NCI-H1105 treated with DMSO at 0.1 percent for 48 hours (cell line): ENCODE data around the gene PCDH12.
A peak's percentile ranks its signal among the peaks of the same experiment; 100 is the strongest.

ENCODE experiments used
- DNase-seq: peaks from one replicate; lab custom pipeline; 2025; lab: John Stamatoyannopoulos, UW

The PCDH12 gene

DNA sequence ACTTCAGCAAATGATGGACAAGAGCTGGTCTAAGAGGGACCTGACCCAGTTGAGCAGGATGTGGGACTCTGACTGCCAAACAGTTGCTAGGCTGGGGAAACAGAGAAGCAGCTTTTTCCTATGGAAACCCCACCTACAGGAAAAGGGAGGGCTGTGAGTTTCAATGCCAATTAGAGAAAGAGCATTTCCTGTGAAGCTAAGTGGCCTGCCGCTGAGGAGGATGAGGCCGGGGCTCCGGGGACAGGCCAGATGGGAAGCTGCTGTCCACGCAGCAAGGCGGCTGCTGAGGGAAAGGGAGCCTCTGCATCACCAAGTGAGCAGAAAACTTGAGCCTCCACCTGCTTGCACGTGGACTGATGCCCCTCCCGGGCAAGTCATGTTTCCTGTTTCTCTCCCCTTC, at the start of gene PCDH12:
PCDH12 (minus strand) TSS at position 90 of the 400 bp plus-strand sequence. CDS start 351 bp downstream, outside the sequence.
- DNase-seq, result no peak

GRCh38 chr5:142007237-142007544, 49.2 kb upstream of the PCDH12 start:
- no peak for DNase-seq

DNA sequence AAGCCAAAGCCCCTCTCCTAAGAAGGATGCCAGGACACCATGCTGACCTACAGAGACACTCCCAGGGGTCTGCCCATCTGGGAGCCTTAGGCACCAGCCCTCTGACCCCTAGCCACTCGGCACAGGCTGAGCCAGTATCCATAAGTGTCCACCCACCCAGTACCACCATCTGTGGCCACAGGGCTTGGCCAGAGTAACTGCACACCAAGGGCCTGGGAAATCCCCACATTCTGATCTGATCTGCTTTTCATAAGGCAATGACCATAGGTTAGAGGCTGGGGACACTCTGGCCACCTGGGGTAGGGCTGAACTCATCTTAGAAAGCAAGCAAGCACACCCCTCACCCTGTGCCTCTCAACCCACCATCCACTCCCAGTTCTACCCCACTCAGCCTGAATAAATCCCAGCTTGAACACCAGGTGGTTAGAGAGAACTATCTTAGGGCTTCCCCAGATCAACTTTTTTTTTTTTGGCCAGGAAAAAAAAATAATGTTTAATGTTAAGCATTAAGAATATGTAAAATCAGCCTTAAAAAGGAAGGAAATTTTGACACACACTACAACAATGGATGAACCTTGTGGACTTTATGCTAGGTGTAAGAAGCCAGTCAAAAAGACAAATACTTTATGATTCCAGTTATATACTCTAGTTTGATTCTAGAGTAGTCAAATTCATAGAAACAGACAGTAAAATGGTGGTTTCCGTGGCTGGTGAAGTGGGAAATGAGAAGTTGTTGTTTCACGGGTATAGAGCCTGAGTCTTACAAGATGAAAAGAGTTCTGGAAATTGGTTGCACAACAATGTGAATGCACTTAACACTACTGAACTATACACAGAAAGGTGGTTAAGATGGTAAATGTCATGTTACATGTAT, 48.6 kb upstream of the PCDH12 start:
- DNase-seq, result no peak

GRCh38 chr5:142003266-142003800, 45.3 kb upstream of the PCDH12 start:
- DNase-seq, result no peak

GRCh38 chr5:142000704-142001484, 42.9 kb upstream of the PCDH12 start:
- peak; percentile 3 for DNase-seq

DNA sequence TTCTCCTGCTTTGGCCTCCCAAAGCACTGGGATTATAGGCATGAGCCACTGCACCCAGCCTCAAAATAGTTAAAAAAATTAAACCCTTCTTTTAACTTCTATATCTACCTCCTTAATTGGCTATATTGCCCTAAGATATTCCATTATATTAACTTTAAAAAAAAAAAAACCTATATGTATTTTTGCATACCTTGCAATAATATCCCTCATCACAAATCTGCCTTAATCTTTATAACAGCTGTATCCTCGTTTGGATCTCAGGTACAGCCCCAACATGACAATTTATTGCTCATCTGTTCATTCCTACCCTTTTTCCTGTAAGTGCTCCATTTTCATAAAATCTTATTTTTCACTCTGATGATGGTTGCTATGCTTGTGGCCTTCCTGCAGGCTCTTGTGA, 42.2 kb upstream of the PCDH12 start:
- no peak for DNase-seq

DNA sequence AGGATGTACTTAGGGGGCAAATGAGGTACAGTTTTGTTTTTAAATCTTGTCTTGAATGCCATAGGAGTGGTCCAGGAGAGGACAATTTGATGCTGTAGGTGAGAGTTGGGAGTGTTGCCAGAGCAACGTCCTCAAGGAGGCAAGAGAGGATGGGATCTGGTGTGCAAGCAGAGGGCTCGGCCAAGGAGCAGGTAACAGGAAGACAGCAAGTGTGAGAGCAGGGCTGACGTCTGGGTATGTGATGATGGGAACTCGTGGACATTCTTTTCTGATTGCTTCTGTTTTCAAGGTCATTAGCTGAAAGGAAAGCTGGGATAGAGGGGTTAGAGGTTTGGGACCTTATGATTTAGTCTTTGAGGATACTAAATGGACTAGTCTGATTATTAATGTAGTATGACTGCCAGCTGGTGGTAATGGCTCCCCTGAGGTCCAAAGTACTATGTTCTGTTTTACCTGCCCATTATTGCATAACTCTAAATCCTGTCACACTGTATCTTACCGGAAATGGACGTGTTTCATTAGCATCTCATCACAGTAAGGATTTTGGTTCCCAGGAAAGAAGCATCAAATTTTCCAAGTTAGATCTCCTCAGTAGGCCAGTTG, 39.5 kb upstream of the PCDH12 start:
- no peak for DNase-seq

DNA sequence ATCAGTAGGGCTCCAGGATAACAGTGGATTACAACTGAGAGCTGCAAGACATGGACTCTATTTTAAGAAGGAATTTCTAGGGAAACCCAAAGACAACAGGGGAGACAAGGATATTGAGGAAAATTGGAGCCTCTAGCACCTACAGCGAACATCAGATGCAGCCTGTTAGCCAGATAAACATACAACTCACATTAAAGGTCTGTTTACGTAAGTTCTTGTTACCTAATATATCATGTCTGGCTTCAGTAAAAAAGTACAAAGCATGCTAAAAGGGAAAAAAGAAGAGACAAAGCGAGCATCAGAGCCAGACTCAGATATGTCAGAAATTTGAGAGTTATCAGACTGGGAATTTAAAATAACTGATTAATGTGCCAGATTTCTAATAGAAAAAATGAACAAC, 37.7 kb upstream of the PCDH12 start:
- no peak for DNase-seq

DNA sequence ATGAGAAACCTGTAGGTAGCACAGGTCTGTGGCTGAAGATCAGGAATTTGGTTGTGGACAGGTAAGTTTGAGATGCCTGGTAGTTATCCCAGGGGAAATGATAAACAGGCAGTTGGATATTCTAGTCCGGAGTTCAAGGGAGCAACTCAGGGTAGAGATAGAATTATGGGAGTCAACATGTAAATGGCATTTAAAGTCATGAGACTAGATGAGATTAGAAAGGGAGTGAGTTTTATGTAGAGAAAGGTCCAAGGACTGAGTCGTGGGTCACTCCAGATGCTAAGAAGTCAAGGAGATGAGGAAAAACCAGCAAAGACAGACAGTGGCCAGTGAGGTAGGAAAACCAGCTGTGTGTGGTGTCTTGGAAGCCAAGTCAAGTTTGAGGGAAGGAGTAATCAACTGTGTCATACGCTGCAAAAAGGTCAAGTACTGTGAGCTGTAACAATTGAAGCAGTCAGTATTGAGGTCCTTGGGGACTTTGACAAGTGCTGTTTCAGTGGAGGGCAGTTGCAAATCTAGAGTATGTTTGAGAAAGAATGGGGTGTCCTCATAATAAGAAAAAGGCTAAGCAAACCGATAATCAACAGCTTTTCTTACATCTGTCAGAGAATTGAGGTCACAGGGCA, 36.6 kb upstream of the PCDH12 start:
- no peak for DNase-seq

DNA sequence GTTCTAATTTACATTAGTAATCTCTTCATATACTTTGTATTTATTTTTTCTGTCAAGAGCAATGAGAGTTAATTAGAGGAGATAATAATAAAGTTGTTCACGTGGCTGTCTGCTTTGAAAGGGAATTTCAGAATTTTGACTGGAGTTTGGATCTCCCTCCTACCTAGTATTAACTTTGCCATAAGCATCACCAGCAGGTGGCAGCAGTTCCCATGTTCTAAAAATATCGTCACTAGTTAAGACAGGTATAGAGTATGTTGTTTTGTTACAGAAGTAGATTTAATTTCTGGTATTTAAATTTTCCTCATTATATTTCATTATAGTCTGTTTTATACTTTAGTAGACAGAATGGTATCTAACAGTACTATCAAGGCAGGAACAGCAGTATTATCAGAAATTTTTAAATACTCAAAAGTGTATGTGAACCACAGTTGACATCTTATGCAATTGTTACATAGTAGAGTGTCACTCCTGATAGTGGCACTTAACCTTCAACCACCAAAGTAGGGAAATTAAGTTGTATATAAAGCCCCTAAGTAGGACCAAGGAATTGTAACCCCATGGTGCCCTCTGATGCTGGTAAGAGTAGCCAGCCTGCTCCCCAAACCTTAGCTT, 34.5 kb upstream of the PCDH12 start:
- peak; percentile 43 for DNase-seq

DNA sequence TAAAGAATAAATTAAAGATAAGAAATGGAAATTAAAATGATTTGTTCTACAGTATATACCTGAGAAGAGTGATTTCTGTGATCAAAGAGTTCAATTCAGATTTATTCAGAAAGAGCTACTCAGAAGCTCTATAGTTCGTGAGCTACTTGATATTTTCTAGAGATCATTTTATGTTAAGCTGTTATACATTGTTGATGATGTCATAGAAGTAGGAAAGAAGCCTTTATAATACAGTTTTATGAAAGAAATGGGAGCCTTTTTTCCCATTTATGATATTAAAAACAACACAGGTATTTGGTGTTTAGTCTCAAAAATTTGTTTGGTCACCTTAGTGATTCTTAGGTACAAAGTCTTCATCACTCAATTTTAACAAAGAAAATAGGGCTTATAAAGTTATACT, 31.7 kb upstream of the PCDH12 start:
- no peak for DNase-seq

GRCh38 chr5:141986072-141986471, 28.1 kb upstream of the PCDH12 start:
- no peak for DNase-seq

DNA sequence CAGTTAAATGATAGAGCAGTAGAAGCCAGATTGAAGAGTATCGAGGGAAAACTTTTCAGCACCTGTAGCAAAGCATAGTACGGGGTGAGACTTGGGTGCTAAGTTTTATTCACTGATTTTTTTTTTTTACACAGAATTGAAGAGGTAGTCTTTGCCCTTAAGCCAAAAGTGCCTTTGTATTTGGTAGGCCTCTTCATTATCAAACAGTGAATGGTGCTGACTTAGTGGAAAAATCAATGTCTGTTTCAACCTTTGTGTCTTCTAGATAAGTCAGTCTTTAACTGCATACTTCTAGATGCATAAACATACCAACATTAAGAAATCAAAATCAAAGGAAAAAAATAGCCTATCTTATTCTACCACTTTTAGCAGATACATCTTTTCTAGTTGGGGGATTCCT, 24.6 kb upstream of the PCDH12 start:
- DNase-seq, result no peak

DNA sequence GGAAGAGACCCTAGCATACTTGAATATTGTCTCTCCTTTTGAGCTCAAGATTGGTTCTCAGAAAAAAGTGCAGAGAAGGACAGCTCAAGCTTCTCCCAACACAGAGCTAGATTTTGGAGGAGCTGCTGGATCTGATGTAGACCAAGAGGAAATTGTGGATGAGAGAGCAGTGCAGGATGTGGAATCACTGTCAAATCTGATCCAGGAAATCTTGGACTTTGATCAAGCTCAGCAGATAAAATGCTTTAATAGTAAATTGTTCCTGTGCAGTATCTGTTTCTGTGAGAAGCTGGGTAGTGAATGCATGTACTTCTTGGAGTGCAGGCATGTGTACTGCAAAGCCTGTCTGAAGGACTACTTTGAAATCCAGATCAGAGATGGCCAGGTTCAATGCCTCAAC, 20.4 kb upstream of the PCDH12 start:
- no peak for DNase-seq

- DNase-seq, result no peak
Observed at GRCh38 chr5:141976176-141976575, 18.2 kb upstream of the PCDH12 start.

GRCh38 chr5:141973871-141974595, 16.0 kb upstream of the PCDH12 start:
- DNase-seq, result no peak

DNA sequence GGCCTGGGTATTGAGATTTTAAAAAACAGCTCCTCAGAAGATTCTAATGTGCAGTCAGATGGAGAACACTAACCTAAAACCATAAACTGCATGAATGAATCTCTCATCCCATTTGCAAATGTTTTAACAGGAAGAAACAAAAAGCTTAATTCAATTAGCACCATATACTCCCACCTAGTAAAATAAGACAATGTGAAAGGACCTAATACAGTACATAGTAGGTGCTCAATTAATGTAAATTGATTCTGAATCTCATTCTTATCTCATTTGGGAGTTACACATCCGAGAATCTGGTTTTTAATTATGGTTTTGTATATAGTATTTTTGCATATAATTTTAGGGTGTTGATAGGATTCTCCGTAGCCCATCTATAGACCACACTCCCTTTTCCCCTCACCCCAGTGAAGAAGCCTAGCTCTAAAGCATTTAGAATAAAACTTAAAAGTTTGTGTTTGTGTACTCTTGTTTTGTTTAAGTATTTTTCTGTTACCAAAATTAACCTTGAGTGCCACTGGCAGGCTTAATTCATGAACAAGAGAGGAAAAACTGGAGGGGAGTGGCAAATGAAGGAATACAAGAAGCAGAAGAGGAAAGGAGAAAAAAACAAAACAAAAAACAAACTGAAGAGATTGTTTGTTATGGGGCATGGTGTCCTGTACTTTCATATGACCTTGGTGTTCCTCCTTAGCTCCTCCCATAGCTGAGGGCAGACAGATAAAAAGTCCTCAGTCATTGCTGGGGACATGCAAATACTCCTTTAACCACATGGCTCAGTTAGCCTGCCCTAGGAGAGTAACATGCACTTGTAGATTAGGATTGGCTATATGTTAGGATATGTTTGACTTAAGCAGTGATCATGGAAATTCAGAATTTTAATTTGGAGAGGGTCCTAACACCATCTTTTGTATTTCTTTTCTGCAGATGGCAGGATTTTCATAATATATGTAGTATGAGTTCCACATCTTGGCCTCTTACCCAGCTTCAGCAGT, 12.1 kb upstream of the PCDH12 start:
- no peak for DNase-seq

GRCh38 chr5:141968914-141969608, 11.1 kb upstream of the PCDH12 start, which contains the start of gene RNF14:
Gene RNF14, plus strand, starts transcription at chr5:141969105. Its CDS starts 4,484 bp downstream, at chr5:141973589.
- DNase-seq, result peak; percentile 73

- no peak for DNase-seq
Observed at GRCh38 chr5:141966963-141967333, 8.9 kb upstream of the PCDH12 start.
